HG03469 (cell line): ENCODE measurements around the gene GPR55.
A peak's percentile ranks its signal among the peaks of the same experiment; 100 is the strongest.

Experiments used
- ATAC-seq: cut with Tn5 transposase; IDR thresholded peaks from one replicate; pipeline ENCODE4 v1.9.1; 2021; ENCODE audit warnings: mild to moderate bottlenecking, moderate library complexity, moderate number of reproducible peaks; ENCODE audit not compliant: unreplicated experiment

GPR55 gene

GRCh38 chr2:230903231-230904150 lies 21.6 kb downstream of the GPR55 start:
- no peak for ATAC-seq

GRCh38 chr2:230902180-230902899 lies 22.7 kb downstream of the GPR55 start:
- ATAC-seq, result no peak

- ATAC-seq, result no peak
These were observed 24.0 kb downstream of the GPR55 start for GRCh38 chr2:230901006-230901405.

- no peak for ATAC-seq
These were observed 24.6 kb downstream of the GPR55 start for GRCh38 chr2:230900336-230900995.

GRCh38 chr2:230899786-230900185 lies 25.3 kb downstream of the GPR55 start:
- ATAC-seq, result no peak

GRCh38 chr2:230899287-230899686 lies 25.8 kb downstream of the GPR55 start:
- ATAC-seq, result no peak

- no peak for ATAC-seq
These were observed 26.3 kb downstream of the GPR55 start for GRCh38 chr2:230898713-230899091.

- ATAC-seq, result no peak
These were observed 26.9 kb downstream of the GPR55 start for GRCh38 chr2:230898016-230898712.

- ATAC-seq, result no peak
These were observed 28.5 kb downstream of the GPR55 start for GRCh38 chr2:230896346-230897115.

GRCh38 chr2:230895536-230896345 lies 29.3 kb downstream of the GPR55 start:
- no peak for ATAC-seq

GRCh38 chr2:230893841-230894781 lies 30.9 kb downstream of the GPR55 start:
- ATAC-seq, result peak; percentile 53

- no peak for ATAC-seq
These were observed 31.7 kb downstream of the GPR55 start for GRCh38 chr2:230893338-230893737.

- no peak for ATAC-seq
These were observed 33.5 kb downstream of the GPR55 start for GRCh38 chr2:230891509-230891908.

GRCh38 chr2:230891064-230891463 lies 34.0 kb downstream of the GPR55 start:
- no peak for ATAC-seq

GRCh38 chr2:230890646-230891045 lies 34.4 kb downstream of the GPR55 start:
- ATAC-seq, result no peak

GRCh38 chr2:230889911-230890601 lies 35.0 kb downstream of the GPR55 start:
- ATAC-seq, result no peak

GRCh38 chr2:230888824-230889400 lies 36.1 kb downstream of the GPR55 start:
- ATAC-seq, result no peak
